Measurements from ENCODE around the gene C2CD2. TPM values are rescaled to one million over a fixed set of nuclear protein-coding genes. Genes with fewer than 3 reads are reported as not detected.
A peak's percentile ranks its signal among the peaks of the same experiment; 100 is the strongest.

Gene C2CD2
- total RNA-seq, 6 experiments from 2014 or later = 7.3 to 11.4 (median 8.3) TPM

GRCh38 chr21:41878831-41879189, 75.0 kb downstream of the C2CD2 start:
- peaks cover 0 to 6% (median 0%) of the 10 kb centered on the region in 4 donors for H3K4me1 ChIP-seq
- H3K4me3 ChIP-seq = peak overlapping the region; percentile 68 to 80 (median 70)
- H3K9me3 ChIP-seq = no peaks in the 10 kb centered on the region
- H3K27me3 ChIP-seq = no peaks in the 10 kb centered on the region
- intact Hi-C loops (cut with DNase I) = no loop called here
- no peak for TF ChIP-seq POLR2A (IDR thresholded peaks at IDR 0.05)
- no peak for TF ChIP-seq CTCF (IDR thresholded peaks at IDR 0.05)
- DNase-seq (peak; percentile 81 to 83 (median 82)), ATAC-seq (peak; percentile 62 to 82 (median 73))
- H3K36me3 ChIP-seq = no peaks in the 10 kb centered on the region
- peak overlapping the region in 1 of 3 donors; percentile 91 for H3K27ac ChIP-seq
- WGBS (ENCODE audit: insufficient coverage, low coverage, low lambda C conversion rate, missing lambda C conversion rate) = no CpG with 5 or more reads among the region's 65 CpGs

- Histone ChIP-seq H3K9me3 (no peaks in the 10 kb centered on the region), H3K4me3 (peak overlapping the region; percentile 68 to 80 (median 70)), H3K27ac (peak overlapping the region in 1 of 3 donors; percentile 24), H3K27me3 (no peaks in the 10 kb centered on the region), H3K4me1 (peaks cover 0 to 6% (median 0%) of the 10 kb centered on the region in 4 donors), H3K36me3 (no peaks in the 10 kb centered on the region)
- WGBS (ENCODE audit: insufficient coverage, low coverage, low lambda C conversion rate, missing lambda C conversion rate) = 10% methylated on average over 30 of the region's 48 CpGs
- TF ChIP-seq POLR2A (IDR thresholded peaks at IDR 0.05) (no peak), CTCF (IDR thresholded peaks at IDR 0.05) (no peak)
- intact Hi-C loops (cut with DNase I) = no loop called here
- DNase-seq = no peak
- ATAC-seq = peak; percentile 8 to 38 (median 27)
Measured at GRCh38 chr21:41877901-41878830, 75.7 kb downstream of the C2CD2 start.

GRCh38 chr21:41876928-41877652, 76.7 kb downstream of the C2CD2 start:
- no peak for DNase-seq
- no peak for ATAC-seq
- H3K27ac ChIP-seq = no peak overlapping the region
- no peak for TF ChIP-seq CTCF (IDR thresholded peaks at IDR 0.05)
- TF ChIP-seq POLR2A (IDR thresholded peaks at IDR 0.05) = no peak
- intact Hi-C loops (cut with DNase I) = no loop called here
- no peaks in the 10 kb centered on the region for H3K9me3 ChIP-seq
- H3K4me3 ChIP-seq = no peak overlapping the region
- WGBS (ENCODE audit: insufficient coverage, low coverage, low lambda C conversion rate, missing lambda C conversion rate) = 92% methylated on average over 7 of the region's 11 CpGs
- H3K4me1 ChIP-seq = peaks cover 0 to 6% (median 0%) of the 10 kb centered on the region in 4 donors
- no peaks in the 10 kb centered on the region for H3K36me3 ChIP-seq
- no peaks in the 10 kb centered on the region for H3K27me3 ChIP-seq

- no peak for DNase-seq
- TF ChIP-seq CTCF (IDR thresholded peaks at IDR 0.05) (no peak), POLR2A (IDR thresholded peaks at IDR 0.05) (no peak)
- H3K4me3 ChIP-seq = no peak overlapping the region
- intact Hi-C loops (cut with DNase I) = no loop called here
- no peak for ATAC-seq
- 92% methylated on average over 2 of the region's 8 CpGs for WGBS (ENCODE audit: insufficient coverage, low coverage, low lambda C conversion rate, missing lambda C conversion rate)
- peaks cover 0 to 6% (median 0%) of the 10 kb centered on the region in 4 donors for H3K4me1 ChIP-seq
- H3K27me3 ChIP-seq = no peaks in the 10 kb centered on the region
- H3K27ac ChIP-seq = no peak overlapping the region
- no peaks in the 10 kb centered on the region for H3K36me3 ChIP-seq
- no peaks in the 10 kb centered on the region for H3K9me3 ChIP-seq
Measured at GRCh38 chr21:41876396-41876795, 77.4 kb downstream of the C2CD2 start.

Measured in right lobe of liver (tissue), 6 donors.